ENCODE measurements around the gene RABGGTA.

The RABGGTA gene

GRCh38 chr14:24304019-24304387 lies 32.6 kb upstream of the RABGGTA start:
- no peak for DNase-seq (ENCODE audit: low read depth in 2 of 2)

GRCh38 chr14:24300326-24300980 lies 29.1 kb upstream of the RABGGTA start:
- no peak for DNase-seq (ENCODE audit: low read depth in 2 of 2)

- DNase-seq (ENCODE audit: low read depth in 2 of 2), result peak; percentile 83 to 88
These were observed 28.1 kb upstream of the RABGGTA start, which contains the start of the genes DHRS1 and NOP9 for GRCh38 chr14:24299255-24300191. Gene DHRS1 (minus strand): TSS chr14:24299780. CDS start chr14:24299106, 674 bp downstream. Gene NOP9 (plus strand): TSS chr14:24299850. CDS start chr14:24299955, 105 bp downstream.

GRCh38 chr14:24298892-24299254 lies 27.5 kb upstream of the RABGGTA start:
- no peak for DNase-seq (ENCODE audit: low read depth in 2 of 2)

GRCh38 chr14:24297190-24297964 lies 26.0 kb upstream of the RABGGTA start:
- no peak for DNase-seq (ENCODE audit: low read depth in 2 of 2)

GRCh38 chr14:24296341-24297157 lies 25.2 kb upstream of the RABGGTA start:
- peak; percentile 61 to 68 for DNase-seq (ENCODE audit: low read depth in 2 of 2)

- no peak for DNase-seq (ENCODE audit: low read depth in 2 of 2)
These were observed 22.1 kb upstream of the RABGGTA start for GRCh38 chr14:24293525-24293924.

- no peak for DNase-seq (ENCODE audit: low read depth in 2 of 2)
These were observed 20.9 kb upstream of the RABGGTA start for GRCh38 chr14:24292118-24292807.

GRCh38 chr14:24291446-24292117 lies 20.2 kb upstream of the RABGGTA start:
- DNase-seq (ENCODE audit: low read depth in 2 of 2), result no peak

GRCh38 chr14:24290746-24291145 lies 19.3 kb upstream of the RABGGTA start:
- DNase-seq (ENCODE audit: low read depth in 2 of 2), result no peak

- DNase-seq (ENCODE audit: low read depth in 2 of 2), result peak; percentile 69 to 73
These were observed 18.4 kb upstream of the RABGGTA start for GRCh38 chr14:24289649-24290280.

GRCh38 chr14:24286996-24287395 lies 15.6 kb upstream of the RABGGTA start:
- DNase-seq (ENCODE audit: low read depth in 2 of 2), result no peak

- DNase-seq (ENCODE audit: low read depth in 2 of 2), result no peak
These were observed 14.0 kb upstream of the RABGGTA start for GRCh38 chr14:24285351-24285750.

- no peak for DNase-seq (ENCODE audit: low read depth in 2 of 2)
These were observed 13.2 kb upstream of the RABGGTA start for GRCh38 chr14:24284501-24285035.

GRCh38 chr14:24283796-24284460 lies 12.5 kb upstream of the RABGGTA start:
- DNase-seq (ENCODE audit: low read depth in 2 of 2), result no peak

- no peak for DNase-seq (ENCODE audit: low read depth in 2 of 2)
These were observed 11.3 kb upstream of the RABGGTA start for GRCh38 chr14:24282736-24283135.

- DNase-seq (ENCODE audit: low read depth in 2 of 2), result no peak
These were observed 10.2 kb upstream of the RABGGTA start for GRCh38 chr14:24281636-24282035.

- no peak for DNase-seq (ENCODE audit: low read depth in 2 of 2)
These were observed 9.5 kb upstream of the RABGGTA start for GRCh38 chr14:24280797-24281460.
